T-helper 1 cell treated with Interleukin-12 subunit alpha and Interleukin-12 subunit beta and Interleukin-4 antibody, amounts not matched to agents 30 μg/mL and 1 μg/mL, for 36 hours (primary cell): Measurements from ENCODE around the gene RPGRIP1.

ENCODE experiments used
- H3K27ac Mint-ChIP-seq: one replicate; pipeline ENCODE4 v1.8.0; 2021; ENCODE audit warnings: mild to moderate bottlenecking, mixed read lengths
- H3K27me3 Mint-ChIP-seq: one replicate; pipeline ENCODE4 v1.8.0; 2021; ENCODE audit warnings: low read depth, mixed read lengths
- H3K36me3 Mint-ChIP-seq: one replicate; pipeline ENCODE4 v1.8.0; 2021; ENCODE audit warnings: low read depth, mixed read lengths
- H3K4me1 Mint-ChIP-seq: one replicate; pipeline ENCODE4 v1.8.0; 2021; ENCODE audit warnings: low read depth, mixed read lengths
- H3K4me3 Mint-ChIP-seq: one replicate; pipeline ENCODE4 v1.8.0; 2021; ENCODE audit warnings: mild to moderate bottlenecking, moderate library complexity, mixed read lengths
- H3K9me3 Mint-ChIP-seq: one replicate; pipeline ENCODE4 v1.8.0; 2021; ENCODE audit warnings: mixed read lengths

Gene RPGRIP1

GRCh38 chr14:21279783-21280182, at the start of gene RPGRIP1:
TSS of gene RPGRIP1 (plus strand) at chr14:21280083. CDS start at chr14:21287977, 7,894 bp downstream.
- H3K36me3 Mint-ChIP-seq: no peaks in the 10 kb centered on the region
- H3K27ac Mint-ChIP-seq: no peak within 1 kb of the TSS
- no peak within 1 kb of the TSS for H3K4me3 Mint-ChIP-seq
- peaks cover 10% of the 10 kb centered on the region for H3K27me3 Mint-ChIP-seq
- no peaks in the 10 kb centered on the region for H3K9me3 Mint-ChIP-seq
- H3K4me1 Mint-ChIP-seq: peaks cover 3% of the 10 kb centered on the region

GRCh38 chr14:21231020-21231652, 48.7 kb upstream of the RPGRIP1 start:
- H3K27me3 Mint-ChIP-seq: no peaks in the 10 kb centered on the region
- H3K27ac Mint-ChIP-seq: peak overlapping the region; percentile 85
- peak overlapping the region; percentile 53 for H3K4me3 Mint-ChIP-seq
- peaks cover 60% of the 10 kb centered on the region for H3K36me3 Mint-ChIP-seq
- H3K9me3 Mint-ChIP-seq: no peaks in the 10 kb centered on the region
- peaks cover 58% of the 10 kb centered on the region for H3K4me1 Mint-ChIP-seq

GRCh38 chr14:21233457-21234076, 46.3 kb upstream of the RPGRIP1 start:
- Mint-ChIP-seq H3K27me3 (no peaks in the 10 kb centered on the region), H3K4me3 (no peak overlapping the region), H3K27ac (no peak overlapping the region), H3K9me3 (no peaks in the 10 kb centered on the region), H3K36me3 (peaks cover 47% of the 10 kb centered on the region), H3K4me1 (peaks cover 62% of the 10 kb centered on the region)

GRCh38 chr14:21234112-21234511, 45.8 kb upstream of the RPGRIP1 start:
- Mint-ChIP-seq H3K9me3 (no peaks in the 10 kb centered on the region), H3K27ac (peak overlapping the region; percentile 0), H3K4me1 (peaks cover 62% of the 10 kb centered on the region), H3K27me3 (no peaks in the 10 kb centered on the region), H3K36me3 (peaks cover 47% of the 10 kb centered on the region), H3K4me3 (no peak overlapping the region)

GRCh38 chr14:21236948-21237797, 42.7 kb upstream of the RPGRIP1 start:
- H3K4me1 Mint-ChIP-seq: peaks cover 45% of the 10 kb centered on the region
- H3K9me3 Mint-ChIP-seq: no peaks in the 10 kb centered on the region
- H3K36me3 Mint-ChIP-seq: peaks cover 28% of the 10 kb centered on the region
- no peak overlapping the region for H3K4me3 Mint-ChIP-seq
- no peak overlapping the region for H3K27ac Mint-ChIP-seq
- no peaks in the 10 kb centered on the region for H3K27me3 Mint-ChIP-seq

GRCh38 chr14:21238823-21239518, 40.9 kb upstream of the RPGRIP1 start:
- H3K36me3 Mint-ChIP-seq: peaks cover 32% of the 10 kb centered on the region
- H3K4me3 Mint-ChIP-seq: no peak overlapping the region
- H3K27ac Mint-ChIP-seq: no peak overlapping the region
- no peaks in the 10 kb centered on the region for H3K27me3 Mint-ChIP-seq
- no peaks in the 10 kb centered on the region for H3K9me3 Mint-ChIP-seq
- H3K4me1 Mint-ChIP-seq: peaks cover 43% of the 10 kb centered on the region

- H3K27ac Mint-ChIP-seq: no peak overlapping the region
- no peaks in the 10 kb centered on the region for H3K27me3 Mint-ChIP-seq
- H3K4me1 Mint-ChIP-seq: peaks cover 39% of the 10 kb centered on the region
- no peaks in the 10 kb centered on the region for H3K9me3 Mint-ChIP-seq
- no peak overlapping the region for H3K4me3 Mint-ChIP-seq
- peaks cover 29% of the 10 kb centered on the region for H3K36me3 Mint-ChIP-seq
Measured at GRCh38 chr14:21240417-21240816, 39.5 kb upstream of the RPGRIP1 start.

GRCh38 chr14:21241218-21241819, 38.6 kb upstream of the RPGRIP1 start:
- H3K4me3 Mint-ChIP-seq: no peak overlapping the region
- H3K27me3 Mint-ChIP-seq: no peaks in the 10 kb centered on the region
- H3K36me3 Mint-ChIP-seq: peaks cover 27% of the 10 kb centered on the region
- no peaks in the 10 kb centered on the region for H3K9me3 Mint-ChIP-seq
- peaks cover 30% of the 10 kb centered on the region for H3K4me1 Mint-ChIP-seq
- no peak overlapping the region for H3K27ac Mint-ChIP-seq

GRCh38 chr14:21244544-21244943, 35.3 kb upstream of the RPGRIP1 start:
- H3K4me1 Mint-ChIP-seq: peaks cover 28% of the 10 kb centered on the region
- H3K9me3 Mint-ChIP-seq: no peaks in the 10 kb centered on the region
- no peak overlapping the region for H3K4me3 Mint-ChIP-seq
- H3K27me3 Mint-ChIP-seq: no peaks in the 10 kb centered on the region
- H3K27ac Mint-ChIP-seq: no peak overlapping the region
- peaks cover 35% of the 10 kb centered on the region for H3K36me3 Mint-ChIP-seq

GRCh38 chr14:21245813-21246212, 34.1 kb upstream of the RPGRIP1 start:
- H3K27ac Mint-ChIP-seq: no peak overlapping the region
- H3K4me1 Mint-ChIP-seq: peaks cover 29% of the 10 kb centered on the region

GRCh38 chr14:21248338-21248737, 31.5 kb upstream of the RPGRIP1 start:
- peaks cover 46% of the 10 kb centered on the region for H3K36me3 Mint-ChIP-seq
- H3K9me3 Mint-ChIP-seq: no peaks in the 10 kb centered on the region
- H3K27ac Mint-ChIP-seq: no peak overlapping the region
- H3K27me3 Mint-ChIP-seq: no peaks in the 10 kb centered on the region
- H3K4me1 Mint-ChIP-seq: peaks cover 21% of the 10 kb centered on the region
- no peak overlapping the region for H3K4me3 Mint-ChIP-seq

More at GRCh38 chr14:21245813-21246212, 34.1 kb upstream of the RPGRIP1 start:
- Mint-ChIP-seq H3K9me3 (no peaks in the 10 kb centered on the region), H3K27me3 (no peaks in the 10 kb centered on the region), H3K4me3 (no peak overlapping the region), H3K36me3 (peaks cover 45% of the 10 kb centered on the region)

- Mint-ChIP-seq H3K4me3 (no peak overlapping the region), H3K36me3 (peaks cover 45% of the 10 kb centered on the region), H3K4me1 (peaks cover 21% of the 10 kb centered on the region), H3K27me3 (no peaks in the 10 kb centered on the region), H3K27ac (no peak overlapping the region), H3K9me3 (no peaks in the 10 kb centered on the region)
Measured at GRCh38 chr14:21248739-21249411, 31.0 kb upstream of the RPGRIP1 start.

GRCh38 chr14:21251215-21251614, 28.7 kb upstream of the RPGRIP1 start:
- peaks cover 53% of the 10 kb centered on the region for H3K36me3 Mint-ChIP-seq
- no peak overlapping the region for H3K4me3 Mint-ChIP-seq
- H3K27me3 Mint-ChIP-seq: no peaks in the 10 kb centered on the region
- H3K4me1 Mint-ChIP-seq: peaks cover 23% of the 10 kb centered on the region
- no peak overlapping the region for H3K27ac Mint-ChIP-seq
- H3K9me3 Mint-ChIP-seq: no peaks in the 10 kb centered on the region
